Spleen (tissue), 7 donors: ENCODE measurements around the gene PLCZ1.

Source experiments
- POLR2A ChIP-seq, 3 donors: fragments of 450-650 bp; IDR thresholded peaks; one replicate each; pipeline ENCODE4 v1.5.1; 2017; ENCODE audit warnings: antibody characterized with exemption in 3 of 3, mild to moderate bottlenecking in 1 of 3
- TF ChIP-seq, protein P1 (sequence below), 11 experiments: fragments of 200-600 bp in 7 of 11; fragments of 450-650 bp in 4 of 11; sonication (generic) in 4 of 11; IDR thresholded peaks in 8 of 11; conservative IDR thresholded peaks in 3 of 11; 1 replicate in 7 of 11; 2 replicates in 4 of 11; pipeline versions ENCODE4 v1.4.0 to v1.8.0; 2016 to 2021; ENCODE audit warnings: antibody characterized with exemption in 11 of 11, inconsistent platforms in 4 of 11, mild to moderate bottlenecking in 1 of 11
- donor health status: DM: no; HTN: no; CAD: no; lungs with moderate emphysema.
- donor health status: DM: no; HTN: no; CAD: no.
- donor health status: DM: no; HTN: no; CAD: no.

- TF ChIP-seq, protein P1, sequence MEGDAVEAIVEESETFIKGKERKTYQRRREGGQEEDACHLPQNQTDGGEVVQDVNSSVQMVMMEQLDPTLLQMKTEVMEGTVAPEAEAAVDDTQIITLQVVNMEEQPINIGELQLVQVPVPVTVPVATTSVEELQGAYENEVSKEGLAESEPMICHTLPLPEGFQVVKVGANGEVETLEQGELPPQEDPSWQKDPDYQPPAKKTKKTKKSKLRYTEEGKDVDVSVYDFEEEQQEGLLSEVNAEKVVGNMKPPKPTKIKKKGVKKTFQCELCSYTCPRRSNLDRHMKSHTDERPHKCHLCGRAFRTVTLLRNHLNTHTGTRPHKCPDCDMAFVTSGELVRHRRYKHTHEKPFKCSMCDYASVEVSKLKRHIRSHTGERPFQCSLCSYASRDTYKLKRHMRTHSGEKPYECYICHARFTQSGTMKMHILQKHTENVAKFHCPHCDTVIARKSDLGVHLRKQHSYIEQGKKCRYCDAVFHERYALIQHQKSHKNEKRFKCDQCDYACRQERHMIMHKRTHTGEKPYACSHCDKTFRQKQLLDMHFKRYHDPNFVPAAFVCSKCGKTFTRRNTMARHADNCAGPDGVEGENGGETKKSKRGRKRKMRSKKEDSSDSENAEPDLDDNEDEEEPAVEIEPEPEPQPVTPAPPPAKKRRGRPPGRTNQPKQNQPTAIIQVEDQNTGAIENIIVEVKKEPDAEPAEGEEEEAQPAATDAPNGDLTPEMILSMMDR (IDR thresholded peaks at IDR 0.05 in 8 of 11, conservative IDR thresholded peaks at IDR 0.05 in 3 of 11): no peak
- TF ChIP-seq POLR2A (IDR thresholded peaks at IDR 0.05): no peak
Measured at GRCh38 chr12:18755341-18755740, 17.5 kb upstream of the PLCZ1 start.
